ENCODE measurements around the gene MIER2. TPM values are rescaled to one million over a fixed set of nuclear protein-coding genes. Genes with fewer than 3 reads are reported as not detected.

The MIER2 gene
- total RNA-seq, 1 experiment from 2014 or later, result not detected

GRCh38 chr19:307793-308420 is 36.7 kb downstream of the MIER2 start:
- no TSS peak for BruUV-seq (replicated peaks)

GRCh38 chr19:307111-307531 is 37.5 kb downstream of the MIER2 start:
- Histone ChIP-seq H3K4me2 (ENCODE audit: low read length) (no peak overlapping the region), H3K27ac (ENCODE audit: low read length) (no peak overlapping the region), H4K20me1 (ENCODE audit: low read length) (no peaks in the 10 kb centered on the region), H3K9me3 (ENCODE audit: low read length) (no peaks in the 10 kb centered on the region), H3K79me2 (ENCODE audit: low read length) (no peaks in the 10 kb centered on the region), H3K36me3 (ENCODE audit: low read depth, low read length) (no peaks in the 10 kb centered on the region), H3K4me3 (ENCODE audit: low read length) (no peak overlapping the region), H3F3A (ENCODE audit: low read length, unreplicated experiment) (no peaks in the 10 kb centered on the region), H3K9me2 (replicated peaks; ENCODE audit: low read length) (no peaks in the 10 kb centered on the region), H2AFZ (ENCODE audit: low read length) (no peak overlapping the region), H3K4me1 (ENCODE audit: insufficient read depth, low read length) (no peaks in the 10 kb centered on the region), H3K27me3 (ENCODE audit: low read length) (no peaks in the 10 kb centered on the region), H3K9ac (ENCODE audit: low read length) (no peak overlapping the region)
- no TSS peak for BruUV-seq (replicated peaks)
- TF ChIP-seq EZH2 (IDR thresholded peaks at IDR 0.05; ENCODE audit: low read length, unreplicated experiment), result no peak
- no peak for TF ChIP-seq EZH2phosphoT487 (IDR thresholded peaks at IDR 0.05; ENCODE audit: borderline replicate concordance, low read length)
- ChIA-PET POLR2A (ENCODE audit: unreplicated experiment) (no interaction called here), CTCF (no interaction called here)
- intact Hi-C loops (cut with micrococcal nuclease), result no loop called here
- no peak for DNase-seq
- no peak for ATAC-seq

More at GRCh38 chr19:307793-308420, 36.7 kb downstream of the MIER2 start:
- ChIA-PET POLR2A (ENCODE audit: unreplicated experiment) (no interaction called here), CTCF (no interaction called here)
- no peak overlapping the region for H3K4me3 ChIP-seq (ENCODE audit: low read length)
- TF ChIP-seq EZH2phosphoT487 (IDR thresholded peaks at IDR 0.05; ENCODE audit: borderline replicate concordance, low read length), result no peak
- H3K79me2 ChIP-seq (ENCODE audit: low read length), result no peaks in the 10 kb centered on the region
- ATAC-seq (no peak), DNase-seq (no peak)
- no peaks in the 10 kb centered on the region for H3K9me2 ChIP-seq (replicated peaks; ENCODE audit: low read length)
- no peak overlapping the region for H2AFZ ChIP-seq (ENCODE audit: low read length)
- no peak overlapping the region for H3K9ac ChIP-seq (ENCODE audit: low read length)
- H4K20me1 ChIP-seq (ENCODE audit: low read length), result no peaks in the 10 kb centered on the region
- no peaks in the 10 kb centered on the region for H3K36me3 ChIP-seq (ENCODE audit: low read depth, low read length)
- H3K27me3 ChIP-seq (ENCODE audit: low read length), result no peaks in the 10 kb centered on the region
- H3K27ac ChIP-seq (ENCODE audit: low read length), result no peak overlapping the region
- intact Hi-C loops (cut with micrococcal nuclease), result no loop called here
- no peak overlapping the region for H3K4me2 ChIP-seq (ENCODE audit: low read length)
- no peaks in the 10 kb centered on the region for H3K4me1 ChIP-seq (ENCODE audit: insufficient read depth, low read length)
- H3K9me3 ChIP-seq (ENCODE audit: low read length), result no peaks in the 10 kb centered on the region
- H3F3A ChIP-seq (ENCODE audit: low read length, unreplicated experiment), result no peaks in the 10 kb centered on the region

GRCh38 chr19:306151-306900 is 38.3 kb downstream of the MIER2 start:
- Histone ChIP-seq H3K9me3 (ENCODE audit: low read length) (no peaks in the 10 kb centered on the region), H3K79me2 (ENCODE audit: low read length) (no peaks in the 10 kb centered on the region), H3K9ac (ENCODE audit: low read length) (no peak overlapping the region), H3K9me2 (replicated peaks; ENCODE audit: low read length) (no peaks in the 10 kb centered on the region), H3K4me3 (ENCODE audit: low read length) (no peak overlapping the region), H4K20me1 (ENCODE audit: low read length) (no peaks in the 10 kb centered on the region), H3K27ac (ENCODE audit: low read length) (no peak overlapping the region), H3K4me1 (ENCODE audit: insufficient read depth, low read length) (no peaks in the 10 kb centered on the region), H3K27me3 (ENCODE audit: low read length) (no peaks in the 10 kb centered on the region), H2AFZ (ENCODE audit: low read length) (no peak overlapping the region), H3K36me3 (ENCODE audit: low read depth, low read length) (no peaks in the 10 kb centered on the region), H3F3A (ENCODE audit: low read length, unreplicated experiment) (no peaks in the 10 kb centered on the region), H3K4me2 (ENCODE audit: low read length) (no peak overlapping the region)
- TF ChIP-seq EZH2phosphoT487 (IDR thresholded peaks at IDR 0.05; ENCODE audit: borderline replicate concordance, low read length) (no peak), CTCF (conservative IDR thresholded peaks at IDR 0.05; ENCODE audit: low read depth, low read length) (no peak), EZH2 (IDR thresholded peaks at IDR 0.05; ENCODE audit: low read length, unreplicated experiment) (no peak)
- ChIA-PET POLR2A (ENCODE audit: unreplicated experiment) (no interaction called here), CTCF (no interaction called here)
- no peak for DNase-seq
- BruUV-seq (replicated peaks), result no TSS peak
- no peak for ATAC-seq
- intact Hi-C loops (cut with micrococcal nuclease), result no loop called here
